ENCODE results near the gene NID2.
A peak's percentile ranks its signal among the peaks of the same experiment; 100 is the strongest.

Gene NID2

GRCh38 chr14:52058341-52058740 lies 10.5 kb downstream of the NID2 start:
- no peak overlapping the region for H3K4me3 ChIP-seq (ENCODE audit: low read length)
- DNase-seq (ENCODE audit: low read depth), result no peak
- TF ChIP-seq CTCF (conservative IDR thresholded peaks at IDR 0.05; ENCODE audit: low read length), result no peak

- no peak overlapping the region for H3K4me3 ChIP-seq (ENCODE audit: low read length)
- peak; percentile 53 for DNase-seq (ENCODE audit: low read depth)
- no peak for TF ChIP-seq CTCF (conservative IDR thresholded peaks at IDR 0.05; ENCODE audit: low read length)
Observed at GRCh38 chr14:52055167-52055566, 13.7 kb downstream of the NID2 start.

GRCh38 chr14:52054678-52055077 lies 14.2 kb downstream of the NID2 start:
- no peak for TF ChIP-seq CTCF (conservative IDR thresholded peaks at IDR 0.05; ENCODE audit: low read length)
- DNase-seq (ENCODE audit: low read depth), result no peak
- H3K4me3 ChIP-seq (ENCODE audit: low read length), result no peak overlapping the region

- no peak for TF ChIP-seq CTCF (conservative IDR thresholded peaks at IDR 0.05; ENCODE audit: low read length)
Observed at GRCh38 chr14:52053044-52053443, 15.8 kb downstream of the NID2 start.

GRCh38 chr14:52052288-52052943 lies 16.4 kb downstream of the NID2 start:
- DNase-seq (ENCODE audit: low read depth), result peak; percentile 98
- H3K4me3 ChIP-seq (ENCODE audit: low read length), result no peak overlapping the region
- no peak for TF ChIP-seq CTCF (conservative IDR thresholded peaks at IDR 0.05; ENCODE audit: low read length)

More at GRCh38 chr14:52053044-52053443, 15.8 kb downstream of the NID2 start:
- H3K4me3 ChIP-seq (ENCODE audit: low read length), result no peak overlapping the region
- DNase-seq (ENCODE audit: low read depth), result peak; percentile 62

GRCh38 chr14:52051871-52052270 lies 17.0 kb downstream of the NID2 start:
- TF ChIP-seq CTCF (conservative IDR thresholded peaks at IDR 0.05; ENCODE audit: low read length), result no peak
- no peak overlapping the region for H3K4me3 ChIP-seq (ENCODE audit: low read length)
- peak; percentile 86 for DNase-seq (ENCODE audit: low read depth)

- DNase-seq (ENCODE audit: low read depth), result peak; percentile 51
- no peak for TF ChIP-seq CTCF (conservative IDR thresholded peaks at IDR 0.05; ENCODE audit: low read length)
- H3K4me3 ChIP-seq (ENCODE audit: low read length), result no peak overlapping the region
Observed at GRCh38 chr14:52051251-52051650, 17.6 kb downstream of the NID2 start.

Measured in AG10803 (cell line).